GM12892 (cell line): ENCODE data around the gene SRC.

Experiments used
- DNase-seq: peaks from one replicate; pipeline ENCODE4 v3.0.0; 2011; ENCODE audit not compliant: insufficient read length
- FAIRE-seq: peaks from 2 replicates; lab custom pipeline; 2011; peaks lifted over from hg19 to GRCh38; lab: Jason Lieb, UNC
- POLR2A ChIP-seq: IDR thresholded peaks from 2 replicates; pipeline ENCODE4 v1.6.1; 2011; ENCODE audit warnings: low read depth, low read length, control low read depth
- POLR2AphosphoS5 ChIP-seq: IDR thresholded peaks from 2 replicates; pipeline ENCODE4 v1.6.1; 2011; ENCODE audit warnings: low read depth, low read length, control low read depth
- TAF1 ChIP-seq: IDR thresholded peaks from 2 replicates; pipeline ENCODE4 v1.6.1; 2011; ENCODE audit warnings: low read depth, mild to moderate bottlenecking, control low read depth, low read length, borderline replicate concordance

SRC gene

DNA sequence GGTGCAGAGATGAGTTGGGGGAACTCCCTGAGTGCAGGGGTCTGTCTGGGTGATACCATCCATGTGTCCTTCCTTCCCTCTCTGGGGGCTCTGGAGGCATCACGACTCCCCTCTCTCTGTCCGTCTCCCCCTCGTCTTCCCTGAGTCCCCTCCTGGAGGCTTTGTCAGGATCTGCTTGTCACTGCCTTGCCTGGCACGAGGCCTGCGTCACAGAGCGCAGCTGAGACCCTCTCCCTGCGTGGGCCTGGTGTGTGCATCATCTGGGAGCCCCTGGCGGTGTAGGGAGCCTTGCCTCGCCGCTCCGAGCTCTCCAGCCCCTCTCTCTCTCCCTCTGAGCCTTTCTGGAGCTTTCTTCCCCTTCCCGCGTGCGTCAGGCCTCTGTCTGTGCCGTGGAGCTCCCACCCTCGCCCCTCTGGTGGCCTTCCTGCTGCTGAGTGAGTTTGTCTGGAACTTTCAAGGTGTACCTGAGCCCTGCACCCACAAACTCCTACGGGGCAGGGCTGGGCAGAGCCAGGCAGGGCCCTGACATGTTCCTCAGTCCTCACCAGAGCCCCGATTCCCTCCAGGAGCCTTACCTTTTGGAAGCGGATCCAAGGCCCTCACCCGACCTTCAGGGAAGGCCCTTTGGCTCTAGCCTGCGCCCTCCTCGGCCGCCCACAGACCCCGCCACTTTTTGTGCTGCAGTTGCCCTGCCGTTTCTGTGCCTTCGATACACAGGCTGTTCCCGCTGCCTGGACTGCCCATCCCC is 70.3 kb downstream of the SRC start:
- DNase-seq (no peak), FAIRE-seq (no peak)
- TF ChIP-seq TAF1 (no peak), POLR2AphosphoS5 (no peak), POLR2A (no peak)

DNA sequence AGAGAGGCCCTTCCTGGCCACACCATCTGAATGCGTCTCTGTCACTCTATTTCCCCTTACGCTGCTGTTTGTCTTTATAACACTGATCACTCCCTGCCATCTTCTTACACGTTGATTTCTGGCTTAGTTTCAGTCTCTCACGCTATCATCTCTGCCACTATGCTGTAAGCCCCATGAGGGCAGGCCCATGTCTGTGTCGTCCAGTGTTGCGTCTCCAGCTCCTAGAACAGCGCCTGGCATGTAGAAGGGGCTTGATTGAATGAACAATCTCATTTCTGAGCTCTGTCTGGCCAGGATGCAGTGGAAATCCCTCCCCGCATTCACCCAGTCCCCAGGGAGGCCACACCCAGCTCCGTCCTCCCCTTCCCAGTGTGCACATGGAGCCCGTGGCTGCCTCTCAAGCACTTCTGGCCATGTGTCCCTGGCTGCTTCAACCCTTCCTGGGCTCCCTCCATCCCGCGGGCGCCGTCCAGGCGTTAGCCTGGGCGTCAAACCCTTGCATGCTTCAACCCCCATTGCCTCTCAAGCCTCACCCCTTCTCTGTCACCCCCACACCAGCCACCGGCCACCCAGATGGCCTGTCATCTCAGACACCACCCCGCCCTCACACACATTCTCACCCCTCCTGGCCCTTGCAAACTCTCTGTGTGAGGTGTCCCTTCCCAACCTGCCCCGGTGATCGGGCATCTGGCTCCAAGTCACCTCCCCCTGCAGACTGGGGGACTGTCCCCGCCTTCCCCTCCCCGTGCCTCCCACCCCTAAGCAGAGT is 71.1 kb downstream of the SRC start:
- TF ChIP-seq TAF1 (no peak), POLR2A (no peak), POLR2AphosphoS5 (no peak)
- FAIRE-seq (no peak), DNase-seq (no peak)

DNA sequence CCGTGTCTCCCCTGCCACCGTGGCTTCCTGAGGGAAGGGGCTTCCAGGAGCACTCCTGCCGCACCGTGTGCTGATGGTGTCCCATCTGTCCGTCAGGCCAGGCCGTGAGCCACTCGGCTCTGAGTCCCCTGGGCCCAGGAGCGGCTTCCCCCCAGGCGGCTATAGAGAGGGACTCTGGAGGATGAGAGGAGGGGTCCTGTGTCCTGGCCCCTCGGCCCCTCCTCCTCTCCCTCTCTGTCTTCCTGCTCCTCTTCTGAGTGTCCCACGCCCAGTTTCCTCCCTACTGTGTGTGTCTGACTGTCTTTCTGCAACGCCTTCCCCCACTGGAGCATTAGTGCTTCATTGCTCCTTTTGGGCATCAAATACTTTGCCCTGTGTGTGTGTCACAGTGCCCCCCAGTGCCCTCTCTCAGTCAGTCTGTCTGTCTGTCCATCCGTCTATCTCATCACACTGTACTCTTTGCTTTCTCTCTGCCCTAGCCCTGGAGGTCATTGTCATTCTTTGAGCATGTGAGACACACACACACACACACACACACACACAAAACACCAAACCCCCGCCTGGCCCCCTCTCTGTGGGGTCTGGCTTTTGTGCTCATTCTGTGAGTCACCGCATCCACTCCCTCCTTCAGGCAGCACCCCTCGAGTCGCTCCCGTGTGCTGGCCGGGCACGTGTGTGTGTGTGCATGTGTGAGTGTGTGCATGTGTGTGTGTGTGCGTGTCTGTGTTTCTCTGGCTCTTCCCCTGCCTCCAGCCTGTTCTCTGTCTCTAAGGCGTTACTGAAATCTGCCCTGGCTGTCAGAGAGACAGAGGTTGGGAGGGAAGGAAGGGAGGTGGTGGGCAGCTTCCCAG is 71.9 kb downstream of the SRC start:
- DNase-seq (no peak), FAIRE-seq (no peak)
- TF ChIP-seq TAF1 (no peak), POLR2A (no peak), POLR2AphosphoS5 (no peak)

DNA sequence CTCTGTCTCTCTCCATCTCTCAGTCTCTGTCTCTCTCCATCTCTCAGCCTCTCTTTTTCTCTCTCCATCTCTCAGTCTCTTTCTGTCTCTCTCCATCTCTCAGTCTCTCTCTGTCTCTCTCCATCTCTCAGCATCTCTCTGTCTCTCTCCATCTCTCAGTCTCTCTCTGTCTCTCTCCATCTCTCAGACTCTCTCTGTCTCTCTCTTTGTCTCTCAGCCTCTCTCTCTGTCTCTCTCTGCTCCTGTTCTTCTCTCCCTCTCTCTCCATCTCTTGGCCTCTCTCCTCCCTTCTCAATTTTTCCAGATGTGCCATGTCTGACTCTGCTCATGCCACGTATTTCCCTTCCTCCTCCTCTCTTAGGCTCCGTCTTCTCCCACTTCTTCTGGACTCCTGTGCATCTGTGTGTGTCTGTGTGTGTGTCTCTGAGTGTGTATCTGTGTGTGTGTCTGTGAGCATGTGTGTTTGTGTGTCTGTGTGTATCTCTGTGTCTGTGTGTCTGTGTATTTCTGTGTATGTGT is 72.7 kb downstream of the SRC start:
- TF ChIP-seq POLR2AphosphoS5 (no peak), POLR2A (no peak), TAF1 (no peak)
- DNase-seq (no peak), FAIRE-seq (no peak)

DNA sequence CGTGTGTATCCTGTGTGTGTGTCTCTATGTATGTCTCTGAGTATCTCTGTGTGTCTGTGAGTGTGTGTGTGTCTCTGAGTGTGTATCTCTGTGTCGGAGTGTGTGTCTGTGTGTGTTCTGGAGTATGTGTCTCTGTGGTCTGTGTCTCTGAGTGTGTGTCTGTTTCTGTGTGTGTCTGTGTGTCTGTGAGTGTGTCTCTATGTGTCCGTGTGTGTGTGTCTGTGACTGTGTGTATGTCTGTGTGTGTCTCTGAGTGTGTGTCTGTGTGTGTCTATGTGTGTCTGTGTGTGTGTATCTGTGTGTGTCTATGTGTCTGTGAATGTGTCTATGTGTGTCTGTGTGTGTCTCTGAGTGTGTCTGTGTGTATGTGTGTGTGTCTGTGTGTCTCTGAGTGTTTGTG is 73.4 kb downstream of the SRC start:
- FAIRE-seq: no peak
- TF ChIP-seq POLR2A (no peak), TAF1 (no peak), POLR2AphosphoS5 (no peak)
- no peak for DNase-seq

DNA sequence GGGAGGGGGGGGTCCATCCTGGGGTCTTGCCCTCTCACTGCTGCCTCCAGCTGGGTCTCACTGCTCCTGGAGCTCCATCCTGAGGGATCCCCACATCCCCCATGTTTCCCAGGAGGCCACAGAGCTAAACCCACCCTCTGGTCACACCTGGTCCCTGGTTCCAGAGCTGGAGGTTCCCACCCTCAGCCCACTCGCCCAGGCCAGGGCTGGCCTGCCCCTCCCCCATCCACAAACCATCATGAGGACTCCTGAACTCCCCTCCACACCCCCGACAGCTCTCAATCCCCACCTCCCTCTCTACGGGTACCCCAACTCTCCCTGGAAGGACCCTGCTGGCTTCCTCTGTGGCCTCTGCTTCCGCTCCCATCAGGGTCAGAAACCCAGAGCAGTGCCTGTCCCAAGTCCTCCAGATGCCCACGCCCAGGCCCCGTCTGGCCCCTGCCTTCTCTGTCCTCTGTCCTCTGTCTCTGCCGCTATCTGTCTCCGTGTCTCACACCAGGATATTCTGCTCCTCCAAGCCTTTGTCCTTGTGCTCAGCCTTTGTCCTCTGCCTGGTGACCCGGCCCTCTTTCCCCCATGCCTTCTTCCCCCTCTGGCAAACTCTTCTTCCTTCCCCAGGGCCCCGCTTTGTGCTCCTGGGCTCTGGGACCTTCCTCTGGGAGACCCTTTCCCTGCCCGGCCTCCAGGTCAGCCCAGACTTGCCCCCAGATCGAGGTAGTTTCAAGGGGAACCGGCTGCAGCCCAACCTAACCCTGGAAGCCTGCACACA is 74.0 kb downstream of the SRC start:
- FAIRE-seq: no peak
- TF ChIP-seq POLR2AphosphoS5: no peak
- TF ChIP-seq POLR2A: no peak
- TF ChIP-seq TAF1: no peak
- no peak for DNase-seq

DNA sequence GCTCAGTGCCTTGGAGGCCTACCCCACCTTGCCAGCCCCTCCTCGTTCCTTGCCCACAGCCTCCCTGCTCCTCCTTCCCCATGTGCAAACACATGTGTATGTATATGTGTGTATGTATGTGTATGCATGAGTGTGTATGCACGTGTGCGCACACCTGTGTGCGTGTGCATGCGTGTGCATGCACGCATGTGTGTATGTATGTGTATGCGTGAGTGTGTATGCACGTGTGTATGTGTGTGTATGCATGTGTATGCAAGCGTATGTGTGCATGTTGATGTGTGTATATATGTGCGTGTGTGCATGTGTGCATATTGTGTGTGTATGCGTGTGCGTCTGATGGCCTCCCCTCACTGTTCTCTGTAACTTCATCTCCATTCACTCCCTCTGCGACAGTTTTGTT is 74.7 kb downstream of the SRC start:
- DNase-seq (no peak), FAIRE-seq (no peak)
- TF ChIP-seq POLR2A (no peak), POLR2AphosphoS5 (no peak; the same call in 1 of the 2 replicates), TAF1 (no peak)

DNA sequence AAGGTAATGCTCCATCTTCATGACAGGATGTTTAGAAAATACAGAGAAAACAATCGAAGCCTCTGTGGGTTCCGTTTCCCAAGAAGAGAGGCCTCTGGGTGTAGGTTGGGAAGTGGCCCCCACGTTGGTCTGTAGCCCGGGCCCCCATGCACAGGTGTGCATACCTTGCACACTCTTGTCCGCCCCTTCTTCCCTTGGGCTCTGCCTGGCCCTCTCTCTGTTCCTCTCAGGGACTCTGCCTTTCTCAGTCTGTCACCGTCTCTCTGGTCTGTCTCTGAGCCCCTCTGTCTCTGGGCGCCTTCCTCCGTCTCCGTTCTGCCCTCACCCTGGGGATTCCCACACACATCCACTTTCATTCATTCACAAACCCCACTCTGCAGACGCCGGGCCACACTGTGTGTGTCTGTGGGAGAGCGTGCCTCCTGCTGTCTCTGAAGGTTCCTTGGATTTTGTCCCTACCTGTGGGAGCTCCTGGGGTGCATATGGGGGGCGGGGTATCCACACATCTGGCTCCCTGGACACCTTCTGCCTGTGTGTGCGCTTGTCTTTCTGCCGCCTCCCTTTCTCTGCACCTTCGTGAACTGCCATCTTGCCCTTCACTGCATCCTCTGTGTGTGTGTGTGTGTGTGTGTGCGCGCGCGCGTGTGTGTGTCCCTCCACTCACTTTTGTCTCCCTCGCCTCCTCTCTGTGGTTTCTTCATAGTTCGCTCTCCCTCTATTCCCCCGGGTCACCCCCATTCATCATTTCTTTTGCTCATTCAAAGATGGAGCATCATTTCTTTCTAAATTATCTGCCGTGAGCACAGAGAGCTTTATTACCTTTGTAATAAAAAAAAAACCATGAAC is 75.3 kb downstream of the SRC start:
- no peak for FAIRE-seq
- DNase-seq: no peak
- TF ChIP-seq POLR2A (no peak), POLR2AphosphoS5 (no peak), TAF1 (no peak)

DNA sequence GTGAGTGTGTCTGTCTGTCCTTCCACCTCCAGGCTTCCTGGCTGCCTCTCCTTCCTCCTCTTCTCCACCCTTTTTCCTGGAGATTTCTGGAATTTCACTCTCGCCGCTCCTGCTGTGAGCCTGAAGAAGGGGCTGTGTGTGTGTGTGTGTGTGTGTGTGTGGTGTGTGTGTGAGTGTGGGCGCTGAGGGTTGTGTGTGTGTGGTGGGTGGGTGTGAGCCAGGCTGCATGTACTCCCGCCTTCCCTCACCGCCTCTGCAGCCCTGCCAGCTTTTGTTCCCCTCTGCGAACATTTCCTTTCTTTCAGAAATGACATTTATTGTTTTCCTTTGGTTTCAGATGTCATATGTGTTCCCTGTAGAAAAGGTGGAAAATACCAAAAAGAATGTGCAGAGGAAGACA is 76.0 kb downstream of the SRC start:
- FAIRE-seq (no peak), DNase-seq (no peak)
- TF ChIP-seq POLR2AphosphoS5 (no peak), TAF1 (no peak), POLR2A (no peak)
